IMR-90 (cell line): Measurements from ENCODE around the gene DAPK1. TPM values are rescaled to one million over a fixed set of nuclear protein-coding genes. Genes with fewer than 3 reads are reported as not detected.

Experiments
- ATAC-seq: fragments of 200-7000 bp; cut with Tn5 transposase; 2 replicates; pipeline ENCODE4 v1.9.1; 2020; ENCODE audit warnings: low read depth, mild to moderate bottlenecking, moderate library complexity
- BruUV-seq: library from RNA; stranded (reverse); fragments of 400-500 nt; replicated peaks from 2 replicates; lab custom pipeline; 2021; lab: Mats Ljungman, UMichigan
- CTCF ChIA-PET: fragments of 300-600 bp; formaldehyde crosslinking; extraction: SDS; loops from one replicate; lab custom pipeline; 2021; ENCODE audit warnings: antibody characterized with exemption; lab: Yijun Ruan, JAX
- POLR2A ChIA-PET: fragments of 300-600 bp; sonication (Branson Sonifier 250); formaldehyde crosslinking; loops from one replicate; lab custom pipeline; 2022; ENCODE audit warnings: antibody characterized with exemption; ENCODE audit not compliant: unreplicated experiment; lab: Charles Lee
- DNase-seq: peaks from one replicate; pipeline ENCODE4 v3.0.0; 2013
- H2AFZ ChIP-seq: replicated peaks from 2 replicates; pipeline ENCODE3; 2013; ENCODE audit warnings: low read length, mild to moderate bottlenecking; ENCODE audit not compliant: poor library complexity
- H2AK5ac ChIP-seq: 2 replicates; pipeline ENCODE4 v1.6.1; 2013; ENCODE audit warnings: low read depth, low read length, inconsistent platforms
- H2AK9ac ChIP-seq: replicated peaks from 2 replicates; pipeline ENCODE3; 2013; ENCODE audit warnings: mild to moderate bottlenecking, low read depth, low read length, moderate library complexity; ENCODE audit not compliant: poor library complexity
- H2BK120ac ChIP-seq: 2 replicates; pipeline ENCODE4 v1.6.1; 2013; ENCODE audit warnings: low read depth, low read length, inconsistent platforms
- H2BK15ac ChIP-seq: 3 replicates; pipeline ENCODE4 v1.6.1; 2013; ENCODE audit warnings: low read depth, low read length, inconsistent platforms
- H2BK20ac ChIP-seq: 2 replicates; pipeline ENCODE4 v1.6.1; 2013; ENCODE audit warnings: low read depth, mild to moderate bottlenecking, inconsistent platforms, low read length, moderate library complexity
- H2BK5ac ChIP-seq: 2 replicates; pipeline ENCODE4 v1.6.1; 2013; ENCODE audit warnings: mild to moderate bottlenecking, low read depth, low read length, inconsistent platforms; ENCODE audit not compliant: poor library complexity, severe bottlenecking
- H3K14ac ChIP-seq: replicated peaks from 2 replicates; pipeline ENCODE4 v1.6.1; 2013; ENCODE audit warnings: low read depth, low read length, inconsistent platforms
- H3K18ac ChIP-seq: 2 replicates; pipeline ENCODE4 v1.6.1; 2013; ENCODE audit warnings: low read depth, low read length, control low read depth
- H3K23ac ChIP-seq: 2 replicates; pipeline ENCODE4 v1.6.1; 2013; ENCODE audit warnings: low read depth, low read length, inconsistent platforms
- H3K27ac ChIP-seq: 2 replicates; pipeline ENCODE4 v1.5.1; 2013; ENCODE audit warnings: mild to moderate bottlenecking, control low read depth, low read length; ENCODE audit not compliant: insufficient read depth
- H3K27me3 ChIP-seq: 2 replicates; pipeline ENCODE4 v1.6.1; 2013; ENCODE audit warnings: low read length; ENCODE audit not compliant: control insufficient read depth, insufficient read depth
- H3K36me3 ChIP-seq: 2 replicates; pipeline ENCODE4 v1.6.1; 2013; ENCODE audit warnings: low read length, mixed read lengths; ENCODE audit not compliant: control insufficient read depth, insufficient read depth
- H3K4ac ChIP-seq: 2 replicates; pipeline ENCODE4 v1.6.1; 2013; ENCODE audit warnings: low read depth, low read length, inconsistent platforms
- H3K4me1 ChIP-seq: 2 replicates; pipeline ENCODE4 v1.6.1; 2013; ENCODE audit warnings: low read length, mixed read lengths; ENCODE audit not compliant: control insufficient read depth, insufficient read depth
- H3K4me2 ChIP-seq: 2 replicates; pipeline ENCODE4 v1.6.1; 2013; ENCODE audit warnings: low read depth, mild to moderate bottlenecking, control low read depth, low read length, moderate library complexity
- H3K4me3 ChIP-seq: 2 replicates; pipeline ENCODE4 v1.5.1; 2013; ENCODE audit warnings: low read depth, mild to moderate bottlenecking, control low read depth, low read length, moderate library complexity; ENCODE audit not compliant: insufficient read depth
- H3K56ac ChIP-seq: 2 replicates; pipeline ENCODE4 v1.6.1; 2013; ENCODE audit warnings: low read length, inconsistent platforms; ENCODE audit not compliant: insufficient read depth; ENCODE audit errors: extremely low read depth
- H3K79me1 ChIP-seq, 2 experiments: 2 replicates each; pipeline ENCODE4 v1.6.1; 2013; ENCODE audit warnings: low read length in 2 of 2, inconsistent platforms in 1 of 2, low read depth in 1 of 2
- H3K9ac ChIP-seq: 2 replicates; pipeline ENCODE4 v1.6.1; 2013; ENCODE audit warnings: low read depth, low read length, control low read depth
- H3K9me1 ChIP-seq: 2 replicates; pipeline ENCODE4 v1.6.1; 2013; ENCODE audit warnings: low read length, inconsistent platforms; ENCODE audit not compliant: insufficient read depth
- H3K9me3 ChIP-seq: 2 replicates; pipeline ENCODE4 v1.6.1; 2013; ENCODE audit warnings: low read length; ENCODE audit not compliant: control insufficient read depth, insufficient read depth
- H4K20me1 ChIP-seq: 2 replicates; pipeline ENCODE4 v1.6.1; 2013; ENCODE audit warnings: low read length, inconsistent platforms; ENCODE audit not compliant: insufficient read depth
- H4K5ac ChIP-seq: 2 replicates; pipeline ENCODE4 v1.6.1; 2013; ENCODE audit warnings: mild to moderate bottlenecking, low read depth, low read length, control low read depth
- H4K8ac ChIP-seq, 2 experiments: 2 replicates each; pipeline ENCODE4 v1.6.1; 2013; ENCODE audit warnings: low read depth in 2 of 2, low read length in 2 of 2, control low read depth in 1 of 2, inconsistent platforms in 1 of 2
- H4K91ac ChIP-seq: 2 replicates; pipeline ENCODE4 v1.6.1; 2013; ENCODE audit warnings: low read depth, low read length, inconsistent platforms; ENCODE audit not compliant: insufficient read depth
- BHLHE40 ChIP-seq: fragments of 150-350 bp; IDR thresholded peaks from 2 replicates; pipeline ENCODE4 v1.6.1; 2016; ENCODE audit warnings: mild to moderate bottlenecking, low read depth, low read length
- CEBPB ChIP-seq: IDR thresholded peaks from 2 replicates; pipeline ENCODE4 v1.6.1; 2012; ENCODE audit warnings: low read depth, low read length, improper control_type of control experiment
- CHD1 ChIP-seq: IDR thresholded peaks from 2 replicates; pipeline ENCODE4 v1.6.1; 2012; ENCODE audit warnings: low read depth, low read length, improper control_type of control experiment
- CTCF ChIP-seq: conservative IDR thresholded peaks from 2 replicates; pipeline ENCODE4 v1.5.1; 2012; ENCODE audit warnings: mild to moderate bottlenecking, low read depth, low read length, improper control_type of control experiment
- ELK1 ChIP-seq: fragments of 150-350 bp; IDR thresholded peaks from 2 replicates; pipeline ENCODE4 v1.6.1; 2016; ENCODE audit warnings: low read depth, mild to moderate bottlenecking, low read length, moderate library complexity, borderline replicate concordance
- MAFK ChIP-seq: IDR thresholded peaks from 2 replicates; pipeline ENCODE4 v1.6.1; 2012; ENCODE audit warnings: low read depth, low read length, improper control_type of control experiment
- MAZ ChIP-seq: IDR thresholded peaks from 2 replicates; pipeline ENCODE4 v1.6.1; 2012; ENCODE audit warnings: low read depth, mild to moderate bottlenecking, low read length, improper control_type of control experiment, moderate library complexity, borderline replicate concordance
- MXI1 ChIP-seq: IDR thresholded peaks from 2 replicates; pipeline ENCODE4 v1.6.1; 2012; ENCODE audit warnings: low read depth, mild to moderate bottlenecking, low read length, moderate library complexity, borderline replicate concordance
- NFE2L2 ChIP-seq: fragments of 150-350 bp; IDR thresholded peaks from 2 replicates; pipeline ENCODE4 v1.6.1; 2016; ENCODE audit warnings: low read depth, mild to moderate bottlenecking, low read length
- RAD21 ChIP-seq: IDR thresholded peaks from 2 replicates; pipeline ENCODE4 v1.6.1; 2012; ENCODE audit warnings: low read length, improper control_type of control experiment
- RCOR1 ChIP-seq: IDR thresholded peaks from 2 replicates; pipeline ENCODE4 v1.6.1; 2012; ENCODE audit warnings: mild to moderate bottlenecking, low read length, improper control_type of control experiment; ENCODE audit not compliant: insufficient replicate concordance
- RFX5 ChIP-seq: IDR thresholded peaks from 2 replicates; pipeline ENCODE4 v1.8.0; 2012; ENCODE audit warnings: low read depth, mild to moderate bottlenecking, low read length, moderate library complexity
- SMC3 ChIP-seq: fragments of 150-350 bp; IDR thresholded peaks from 2 replicates; pipeline ENCODE4 v1.6.1; 2016; ENCODE audit warnings: low read depth, mild to moderate bottlenecking, antibody characterized with exemption, low read length, moderate library complexity
- USF2 ChIP-seq: fragments of 150-350 bp; IDR thresholded peaks from 2 replicates; pipeline ENCODE4 v1.6.1; 2017; ENCODE audit warnings: mild to moderate bottlenecking, antibody characterized with exemption, low read length, low read depth
- WGBS, 2 experiments: methylation state at CpG; one replicate each; pipeline versions ENCODE4 v1.1.5 to v1.1.7; 2013; ENCODE audit warnings: missing lambda C conversion rate in 2 of 2; ENCODE audit not compliant: insufficient read length in 1 of 2; ENCODE audit errors: extremely low coverage in 2 of 2; 5-methylcytosine and 5-hydroxymethylcytosine counted together
- dilution Hi-C: fragments of 300-500 bp; cut with HindIII; formaldehyde crosslinking; loops from one replicate; pipeline ENCODE4 v1.14.3; 2018; ENCODE audit warnings: low sequenced_read_pairs; ENCODE audit not compliant: unreplicated experiment
- in situ Hi-C: fragments of 300-500 bp; cut with MboI; formaldehyde crosslinking; loops from 3 replicates; pipeline ENCODE4 v1.14.3; 2019; ENCODE audit warnings: low sequenced_read_pairs, inconsistent platforms, mixed read lengths
- intact Hi-C: fragments of 100-400 bp; cut with micrococcal nuclease; formaldehyde crosslinking; loops from 2 replicates; pipeline ENCODE4 v1.10.0; 2022
- polyA plus RNA-seq, 3 experiments: library from polyadenylated mRNA; depleted of rRNA; stranded (reverse); fragments of >200 nt; gene quantifications; 2 replicates each; pipeline ENCODE4 v1.2.3, GENCODE V29; 2012; ENCODE audit warnings: low replicate concordance in 1 of 3
- total RNA-seq: library from RNA; depleted of rRNA; stranded (reverse); fragments of >200 nt; gene quantifications from 2 replicates; pipeline ENCODE4 v1.2.3, GENCODE V29; 2012

Gene DAPK1
- total and polyA plus RNA-seq, 2 of the 4 experiments (the other 2 are of a cell fraction): under 0.01 to 0.03 TPM

- H3K9ac ChIP-seq: no peak overlapping the region
- in situ Hi-C loops: loop anchor here (25.0 kb wide), 1 partner anchor 843 kb away; no protein-coding TSS in a partner anchor
- TF ChIP-seq MXI1: no peak
- no peak for TF ChIP-seq SMC3
- TF ChIP-seq MAFK: no peak
- no peak for TF ChIP-seq NFE2L2
- no peak for TF ChIP-seq MAZ
- TF ChIP-seq BHLHE40: no peak
- no peak for TF ChIP-seq ELK1
- TF ChIP-seq CHD1: no peak
- TF ChIP-seq CTCF: no peak
- TF ChIP-seq RCOR1: no peak
- no peak for TF ChIP-seq USF2
- no peak for TF ChIP-seq CEBPB
- TF ChIP-seq RFX5: no peak
- TF ChIP-seq RAD21: no peak
Observed at GRCh38 chr9:87718852-87719612, 221.4 kb downstream of the DAPK1 start.

More at GRCh38 chr9:87718852-87719612, 221.4 kb downstream of the DAPK1 start:
- H3K79me1 ChIP-seq: no peaks in the 10 kb centered on the region
- no peak overlapping the region for H2BK5ac ChIP-seq
- H3K27ac ChIP-seq: no peak overlapping the region
- H2BK15ac ChIP-seq: no peak overlapping the region; the same call in 2 of the 3 replicates
- H4K20me1 ChIP-seq: no peaks in the 10 kb centered on the region
- no peak overlapping the region for H3K14ac ChIP-seq
- no peak overlapping the region for H4K8ac ChIP-seq
- intact Hi-C loops (loop anchor here (10.0 kb wide), 1 partner anchor 1596 kb away; the partner anchor contains the start of genes CKS2 and SECISBP2), dilution Hi-C loops (no loop called here)
- no peak overlapping the region for H3K56ac ChIP-seq
- no peaks in the 10 kb centered on the region for H3K36me3 ChIP-seq
- H4K5ac ChIP-seq: no peak overlapping the region
- no peak overlapping the region for H3K23ac ChIP-seq
- ATAC-seq: no peak
- H3K4ac ChIP-seq: no peak overlapping the region
- peaks cover 2% of the 10 kb centered on the region for H3K4me1 ChIP-seq
- POLR2A ChIA-PET: no interaction called here
- H3K4me2 ChIP-seq: no peak overlapping the region
- no peak overlapping the region for H2BK20ac ChIP-seq
- H3K9me3 ChIP-seq: no peaks in the 10 kb centered on the region
- no peaks in the 10 kb centered on the region; the same call in 1 of the 2 replicates for H3K27me3 ChIP-seq
- no TSS peak for BruUV-seq
- peaks cover 3% of the 10 kb centered on the region; the same call in 1 of the 2 replicates for H3K9me1 ChIP-seq
- H2AK9ac ChIP-seq: no peak overlapping the region
- no peak overlapping the region for H2AFZ ChIP-seq
- H2BK120ac ChIP-seq: no peak overlapping the region
- H4K91ac ChIP-seq: no peak overlapping the region
- no peak overlapping the region for H2AK5ac ChIP-seq
- CTCF ChIA-PET: no interaction called here
- no peak overlapping the region for H3K4me3 ChIP-seq
- WGBS, 2 experiments: no CpG with 5 or more reads among the region's 6 CpGs
- no peak overlapping the region for H3K18ac ChIP-seq
- DNase-seq: no peak
